ENCODE results near the gene SUMO2.

Gene SUMO2

GRCh38 chr17:75182569-75183436 lies at the start of gene SUMO2:
TSS of gene SUMO2 (minus strand) at chr17:75182959. CDS start at chr17:75182834, 125 bp downstream.
- peak; percentile 48 for TF ChIP-seq CTCF (IDR thresholded peaks at IDR 0.05; ENCODE audit: borderline replicate concordance, insufficient read depth, low read depth, low read length)

GRCh38 chr17:75231741-75232464 lies 49.1 kb upstream of the SUMO2 start:
- no peak for TF ChIP-seq CTCF (IDR thresholded peaks at IDR 0.05; ENCODE audit: borderline replicate concordance, insufficient read depth, low read depth, low read length)
- no peak overlapping the region for H3K4me3 ChIP-seq (ENCODE audit: low read depth, low read length)

More at GRCh38 chr17:75182569-75183436, at the start of gene SUMO2:
- peak within 1 kb of the TSS; percentile 67 for H3K4me3 ChIP-seq (ENCODE audit: low read depth, low read length)

GRCh38 chr17:75231071-75231470 lies 48.3 kb upstream of the SUMO2 start:
- H3K4me3 ChIP-seq (ENCODE audit: low read depth, low read length), result no peak overlapping the region
- no peak for TF ChIP-seq CTCF (IDR thresholded peaks at IDR 0.05; ENCODE audit: borderline replicate concordance, insufficient read depth, low read depth, low read length)

GRCh38 chr17:75228847-75229246 lies 46.1 kb upstream of the SUMO2 start:
- no peak overlapping the region for H3K4me3 ChIP-seq (ENCODE audit: low read depth, low read length)

GRCh38 chr17:75228305-75228704 lies 45.5 kb upstream of the SUMO2 start:
- no peak overlapping the region for H3K4me3 ChIP-seq (ENCODE audit: low read depth, low read length)
- no peak for TF ChIP-seq CTCF (IDR thresholded peaks at IDR 0.05; ENCODE audit: borderline replicate concordance, insufficient read depth, low read depth, low read length)

More at GRCh38 chr17:75228847-75229246, 46.1 kb upstream of the SUMO2 start:
- TF ChIP-seq CTCF (IDR thresholded peaks at IDR 0.05; ENCODE audit: borderline replicate concordance, insufficient read depth, low read depth, low read length), result no peak

- no peak for TF ChIP-seq CTCF (IDR thresholded peaks at IDR 0.05; ENCODE audit: borderline replicate concordance, insufficient read depth, low read depth, low read length)
- no peak overlapping the region for H3K4me3 ChIP-seq (ENCODE audit: low read depth, low read length)
Measured at GRCh38 chr17:75227729-75228128, 45.0 kb upstream of the SUMO2 start.
